ENCODE results near the gene HCN2.

GRCh38 chr19:589693-590395 is at the start of gene HCN2:
- TF ChIP-seq CTCF (IDR thresholded peaks at IDR 0.05): no peak
- no peak for TF ChIP-seq POLR2A (IDR thresholded peaks at IDR 0.05)
- TF ChIP-seq POLR2AphosphoS5 (IDR thresholded peaks at IDR 0.05): no peak

Measured in breast epithelium (tissue), 3 donors.